NCI-H146 treated with DMSO at 0.1 percent for 48 hours (cell line): ENCODE data around the gene PLB1.

Source experiments
- DNase-seq: peaks from one replicate; lab custom pipeline; 2025; ENCODE audit not compliant: unreplicated experiment; lab: John Stamatoyannopoulos, UW

PLB1 gene

GRCh38 chr2:28607730-28608499 lies 112.1 kb downstream of the PLB1 start:
- DNase-seq = no peak

GRCh38 chr2:28608500-28609424 lies 112.9 kb downstream of the PLB1 start:
- DNase-seq = no peak

GRCh38 chr2:28610583-28611201 lies 114.8 kb downstream of the PLB1 start:
- no peak for DNase-seq

- no peak for DNase-seq
These were observed 116.4 kb downstream of the PLB1 start for GRCh38 chr2:28612131-28612812.

- no peak for DNase-seq
These were observed 117.3 kb downstream of the PLB1 start for GRCh38 chr2:28613186-28613585.

- no peak for DNase-seq
These were observed 118.0 kb downstream of the PLB1 start for GRCh38 chr2:28613633-28614501.

GRCh38 chr2:28615706-28616105 lies 119.8 kb downstream of the PLB1 start:
- DNase-seq = peak; percentile 19

GRCh38 chr2:28616396-28616999 lies 120.6 kb downstream of the PLB1 start:
- no peak for DNase-seq

- DNase-seq = no peak
These were observed 121.8 kb downstream of the PLB1 start for GRCh38 chr2:28617502-28618184.

GRCh38 chr2:28618221-28619141 lies 122.6 kb downstream of the PLB1 start:
- DNase-seq = no peak

- DNase-seq = no peak
These were observed 123.6 kb downstream of the PLB1 start for GRCh38 chr2:28619213-28620196.

GRCh38 chr2:28620291-28620793 lies 124.5 kb downstream of the PLB1 start:
- no peak for DNase-seq

GRCh38 chr2:28620801-28621171 lies 124.9 kb downstream of the PLB1 start:
- no peak for DNase-seq

- DNase-seq = peak; percentile 93
These were observed 125.6 kb downstream of the PLB1 start for GRCh38 chr2:28621172-28622100.

GRCh38 chr2:28622101-28622499 lies 126.2 kb downstream of the PLB1 start:
- no peak for DNase-seq
